Adrenal gland (tissue), 12 donors: ENCODE measurements around the gene DCC. TPM values are rescaled to one million over a fixed set of nuclear protein-coding genes. Genes with fewer than 3 reads are reported as not detected.

Source experiments
- DNase-seq, 7 donors: peaks; one replicate each; pipeline ENCODE4 v3.0.0-alpha.2; 2019 to 2020
- H3K27ac ChIP-seq, 5 donors: fragments of 200-600 bp; sonication (generic) in 4 of 5; 1 replicate in 3 of 5; 2 replicates in 2 of 5; pipeline versions ENCODE4 v1.5.1 to v1.8.0; 2016 to 2020; ENCODE audit warnings: mild to moderate bottlenecking in 1 of 5
- H3K27me3 ChIP-seq: fragments of 200-600 bp; 2 replicates; pipeline ENCODE4 v1.8.0; 2021
- H3K36me3 ChIP-seq, 2 donors: fragments of 200-600 bp; replicated peaks in 1 of 2; 1 replicate in 1 of 2; 2 replicates in 1 of 2; pipeline versions ENCODE4 v1.5.1 to v1.8.0; 2018 to 2022
- H3K4me1 ChIP-seq, 2 donors: fragments of 200-600 bp; replicated peaks in 1 of 2; 1 replicate in 1 of 2; 2 replicates in 1 of 2; pipeline versions ENCODE4 v1.5.1 to v1.8.0; 2018 to 2021
- H3K4me3 ChIP-seq, 4 donors: fragments of 200-600 bp; sonication (generic) in 3 of 4; one replicate each; pipeline ENCODE4 v1.5.1; 2016 to 2018
- H3K9me3 ChIP-seq, 3 donors: fragments of 200-600 bp; sonication (generic) in 1 of 3; replicated peaks in 1 of 3; 1 replicate in 2 of 3; 2 replicates in 1 of 3; pipeline versions ENCODE4 v1.5.1 to v1.8.0; 2016 to 2021
- CTCF ChIP-seq, 6 experiments: fragments of 450-650 bp in 4 of 6; fragments of 200-600 bp in 2 of 6; sonication (generic) in 1 of 6; IDR thresholded peaks; 1 replicate in 5 of 6; 2 replicates in 1 of 6; pipeline versions ENCODE4 v1.5.1 to v1.8.0; 2016 to 2021; ENCODE audit warnings: antibody characterized with exemption in 6 of 6, mild to moderate bottlenecking in 2 of 6, moderate library complexity in 1 of 6
- POLR2A ChIP-seq, 2 donors: fragments of 450-650 bp; IDR thresholded peaks; one replicate each; pipeline ENCODE4 v1.6.1; 2017; ENCODE audit warnings: antibody characterized with exemption in 2 of 2, mild to moderate bottlenecking in 2 of 2, moderate library complexity in 1 of 2
- WGBS, 4 donors: extraction: QIAGEN DNeasy Blood & Tissue Kit in 2 of 4; methylation state at CpG; one replicate each; pipeline versions ENCODE4 v1.1.5 to v1.1.7; 2013 to 2017; 5-methylcytosine and 5-hydroxymethylcytosine counted together
- intact Hi-C, 2 donors: fragments of 100-400 bp; cut with DNase I; formaldehyde crosslinking; loops; one replicate each; pipeline versions ENCODE4 v1.14.1 to v1.15.0; 2022 to 2023
- polyA plus RNA-seq, 3 donors: library from polyadenylated mRNA; stranded (reverse); fragments of 200-250 nt in 2 of 3; fragments of 350-450 nt in 1 of 3; fragmentation: Illumina TruSeq in 1 of 3; extraction: RNeasy Lipid Tissue Mini Kit (QIAGEN cat#74804) in 1 of 3; gene quantifications; one replicate each; pipeline ENCODE4 v1.2.3, GENCODE V29; 2013 to 2014
- total RNA-seq, 9 donors: library from RNA; depleted of rRNA in 4 of 9; stranded (reverse); fragments of >200 nt in 4 of 9; fragments of 120-200 nt in 1 of 9; fragmentation: NEBNext Ultra II Directional in 1 of 9; extraction: Animal tissue kit (Norgen Biotek cat#: 25700) in 1 of 9; gene quantifications; one replicate each; pipeline versions ENCODE4 v1.1.0 to v1.2.4, GENCODE V29; 2013 to 2023
- donor health status: healthy with polysubstance abuse.
- donor health status: Bipolar disorder and iron deficiency.
- donor health status: DM: yes; HTN: yes; CAD: no.
- donor health status: DM: no; HTN: no; CAD: no.
- donor health status: DM: no; HTN: no; CAD: no.
- donor health status: DM: yes; HTN: yes; CAD: no.

DCC gene
- total and polyA plus RNA-seq, 12 donors: 0.33 to 3.5 (median 1.1) TPM; not detected in 1

- Histone ChIP-seq H3K27ac (no peak overlapping the region), H3K36me3 (no peaks in the 10 kb centered on the region), H3K27me3 (no peaks in the 10 kb centered on the region), H3K4me3 (no peak overlapping the region), H3K9me3 (no peaks in the 10 kb centered on the region), H3K4me1 (no peaks in the 10 kb centered on the region)
- intact Hi-C loops: no loop called here
- no peak for DNase-seq
- no peak for TF ChIP-seq POLR2A (IDR thresholded peaks at IDR 0.05)
- no peak for TF ChIP-seq CTCF (IDR thresholded peaks at IDR 0.05)
- 42 to 58% (median 49%) methylated on average over 6 of the region's 6 CpGs for WGBS, 4 donors
Measured at GRCh38 chr18:53070788-53071187, 730.8 kb downstream of the DCC start.

GRCh38 chr18:53080687-53081086 is 740.7 kb downstream of the DCC start:
- TF ChIP-seq CTCF (IDR thresholded peaks at IDR 0.05) (no peak), POLR2A (IDR thresholded peaks at IDR 0.05) (no peak)
- 73 to 79% (median 74%) methylated on average over 2 of the region's 2 CpGs for WGBS, 4 donors
- DNase-seq: no peak
- Histone ChIP-seq H3K27me3 (no peaks in the 10 kb centered on the region), H3K9me3 (no peaks in the 10 kb centered on the region), H3K36me3 (no peaks in the 10 kb centered on the region), H3K27ac (no peak overlapping the region), H3K4me1 (no peaks in the 10 kb centered on the region), H3K4me3 (no peak overlapping the region)
- intact Hi-C loops: no loop called here

- WGBS, 4 donors: 13 to 30% (median 26%) methylated on average over 5 of the region's 5 CpGs
- H3K4me1 ChIP-seq: no peaks in the 10 kb centered on the region
- H3K9me3 ChIP-seq: no peaks in the 10 kb centered on the region
- H3K27me3 ChIP-seq: no peaks in the 10 kb centered on the region
- TF ChIP-seq POLR2A (IDR thresholded peaks at IDR 0.05): no peak
- no peak for TF ChIP-seq CTCF (IDR thresholded peaks at IDR 0.05)
- H3K36me3 ChIP-seq: no peaks in the 10 kb centered on the region
- intact Hi-C loops: no loop called here
- DNase-seq: peak; percentile 18 to 65 (median 38)
- H3K27ac ChIP-seq: no peak overlapping the region
- H3K4me3 ChIP-seq: no peak overlapping the region
Measured at GRCh38 chr18:53093636-53094035, 753.6 kb downstream of the DCC start.

- H3K4me1 ChIP-seq: no peaks in the 10 kb centered on the region
- intact Hi-C loops: no loop called here
Measured at GRCh38 chr18:53101536-53102105, 761.6 kb downstream of the DCC start.

More at GRCh38 chr18:53101536-53102105, 761.6 kb downstream of the DCC start:
- Histone ChIP-seq H3K27ac (no peak overlapping the region), H3K27me3 (no peaks in the 10 kb centered on the region), H3K4me3 (no peak overlapping the region), H3K9me3 (no peaks in the 10 kb centered on the region), H3K36me3 (no peaks in the 10 kb centered on the region)
- DNase-seq: no peak
- TF ChIP-seq CTCF (IDR thresholded peaks at IDR 0.05): no peak
- TF ChIP-seq POLR2A (IDR thresholded peaks at IDR 0.05): no peak
- WGBS, 4 donors: 61 to 64% (median 63%) methylated on average over 4 to 5 of the region's 5 CpGs
